ENCODE measurements around the gene FZR1. TPM values are rescaled to one million over a fixed set of nuclear protein-coding genes. Genes with fewer than 3 reads are reported as not detected.

Gene FZR1
- total RNA-seq, 1 experiment from 2014 or later, result 51.4 TPM

DNA sequence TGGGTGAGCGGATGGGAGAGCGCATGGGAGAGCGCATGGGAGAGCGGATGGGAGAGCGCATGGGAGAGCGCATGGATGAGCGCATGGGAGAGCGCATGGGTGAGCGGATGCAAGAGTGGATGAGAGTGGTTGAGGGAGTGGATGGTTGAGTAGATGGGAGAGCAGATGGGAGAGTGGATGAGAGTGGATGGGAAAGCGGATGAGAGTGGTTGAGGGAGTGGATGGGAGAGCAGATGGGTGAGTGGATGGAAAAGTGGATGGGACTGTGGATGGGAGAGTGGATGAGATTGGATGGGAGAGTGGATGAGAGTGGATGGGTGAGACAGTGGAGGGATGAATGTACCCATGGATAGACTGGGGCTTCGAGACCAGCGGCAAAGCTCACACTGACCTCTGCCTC is 24.3 kb downstream of the FZR1 start:
- H3K18ac ChIP-seq (ENCODE audit: insufficient read length, low read depth, low read length), result no peak overlapping the region
- H3K23me2 ChIP-seq (ENCODE audit: insufficient read length, low read depth, low read length, poor library complexity, severe bottlenecking), result no peaks in the 10 kb centered on the region
- H3T11ph ChIP-seq (ENCODE audit: low read length), result no peak overlapping the region
- no peaks in the 10 kb centered on the region for H3K27me3 ChIP-seq (ENCODE audit: insufficient read depth, low read length)
- no peak overlapping the region for H3K4ac ChIP-seq (ENCODE audit: low read depth, low read length)
- no peak overlapping the region for H3K14ac ChIP-seq (ENCODE audit: insufficient read depth, low read length)
- H3K23ac ChIP-seq (ENCODE audit: insufficient read length, low read depth, low read length), result no peak overlapping the region
- no peaks in the 10 kb centered on the region for H3K79me2 ChIP-seq (ENCODE audit: insufficient read depth, low read length)
- H2BK15ac ChIP-seq (ENCODE audit: low read depth, low read length), result no peak overlapping the region
- H2BK120ac ChIP-seq (ENCODE audit: low read depth, low read length, poor library complexity, severe bottlenecking), result no peak overlapping the region
- H3K9ac ChIP-seq (ENCODE audit: extremely low read depth, insufficient read length, low read length), result no peak overlapping the region
- DNase-seq, result no peak
- no peak overlapping the region for H3K56ac ChIP-seq (ENCODE audit: insufficient read length, low read depth, low read length)
- no peaks in the 10 kb centered on the region for H3K79me1 ChIP-seq (ENCODE audit: insufficient read depth, low read depth, low read length, poor library complexity, severe bottlenecking)
- H3K4me3 Mint-ChIP-seq, result no peak overlapping the region
- H2AFZ ChIP-seq (ENCODE audit: low read length), result no peak overlapping the region
- no peak overlapping the region for H3K4me2 ChIP-seq (ENCODE audit: insufficient read depth, insufficient read length, low read length)
- no peak overlapping the region for H3K27ac ChIP-seq (ENCODE audit: insufficient read length, low read depth, low read length)
- no peak overlapping the region for H4K91ac ChIP-seq (ENCODE audit: insufficient read length, low read depth, low read length)
- H3K27ac Mint-ChIP-seq, result no peak overlapping the region
- no peak overlapping the region for H2BK12ac ChIP-seq (ENCODE audit: insufficient read length, low read depth, low read length)
- no peak overlapping the region for H2BK20ac ChIP-seq (ENCODE audit: low read depth, low read length, poor library complexity, severe bottlenecking)
- H3K9me3 ChIP-seq (ENCODE audit: control insufficient read depth, low read depth, low read length), result no peaks in the 10 kb centered on the region
- peaks cover 17 to 42% (median 40%) of the 10 kb centered on the region in 3 experiments; a peak in 6 of 7 replicates for H3K36me3 Mint-ChIP-seq (ENCODE audit: insufficient read depth in 1 of 3, low read depth in 3 of 3)
- TF ChIP-seq, protein P1, sequence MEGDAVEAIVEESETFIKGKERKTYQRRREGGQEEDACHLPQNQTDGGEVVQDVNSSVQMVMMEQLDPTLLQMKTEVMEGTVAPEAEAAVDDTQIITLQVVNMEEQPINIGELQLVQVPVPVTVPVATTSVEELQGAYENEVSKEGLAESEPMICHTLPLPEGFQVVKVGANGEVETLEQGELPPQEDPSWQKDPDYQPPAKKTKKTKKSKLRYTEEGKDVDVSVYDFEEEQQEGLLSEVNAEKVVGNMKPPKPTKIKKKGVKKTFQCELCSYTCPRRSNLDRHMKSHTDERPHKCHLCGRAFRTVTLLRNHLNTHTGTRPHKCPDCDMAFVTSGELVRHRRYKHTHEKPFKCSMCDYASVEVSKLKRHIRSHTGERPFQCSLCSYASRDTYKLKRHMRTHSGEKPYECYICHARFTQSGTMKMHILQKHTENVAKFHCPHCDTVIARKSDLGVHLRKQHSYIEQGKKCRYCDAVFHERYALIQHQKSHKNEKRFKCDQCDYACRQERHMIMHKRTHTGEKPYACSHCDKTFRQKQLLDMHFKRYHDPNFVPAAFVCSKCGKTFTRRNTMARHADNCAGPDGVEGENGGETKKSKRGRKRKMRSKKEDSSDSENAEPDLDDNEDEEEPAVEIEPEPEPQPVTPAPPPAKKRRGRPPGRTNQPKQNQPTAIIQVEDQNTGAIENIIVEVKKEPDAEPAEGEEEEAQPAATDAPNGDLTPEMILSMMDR (conservative IDR thresholded peaks at IDR 0.05), result no peak
- H2BK5ac ChIP-seq (ENCODE audit: insufficient read length, low read length), result no peak overlapping the region
- no peaks in the 10 kb centered on the region for H3K4me1 Mint-ChIP-seq
- no peaks in the 10 kb centered on the region for H3K27me3 Mint-ChIP-seq (ENCODE audit: low read depth)
- H3K4me1 ChIP-seq (ENCODE audit: insufficient read depth, low read length), result no peaks in the 10 kb centered on the region
- H4K5ac ChIP-seq (ENCODE audit: insufficient read length, low read depth, low read length), result no peak overlapping the region
- no peak overlapping the region for H4K8ac ChIP-seq (replicated peaks; ENCODE audit: insufficient read length, low read depth, low read length)
- no peaks in the 10 kb centered on the region for H4K20me1 ChIP-seq (ENCODE audit: control insufficient read depth, insufficient read depth, insufficient read length)
- no peaks in the 10 kb centered on the region for H3K9me3 Mint-ChIP-seq
- no CpG with 5 or more reads among the region's 12 CpGs for WGBS (ENCODE audit: extremely low coverage, insufficient read length, low lambda C conversion rate)
- H2AK5ac ChIP-seq (ENCODE audit: insufficient read length, low read length), result no peak overlapping the region

All from H9 (cell line).